Endothelial cell (in vitro differentiated cells): Measurements from ENCODE around the gene PRPSAP2. TPM values are rescaled to one million over a fixed set of nuclear protein-coding genes. Genes with fewer than 3 reads are reported as not detected.

ENCODE experiments used
- DNase-seq: peaks from one replicate; pipeline ENCODE4 v3.0.0; 2021; ENCODE audit warnings: low spot score
- H3K27ac Mint-ChIP-seq: one replicate; pipeline ENCODE4 v1.8.0; 2021; ENCODE audit warnings: mixed read lengths, inconsistent platforms; ENCODE audit not compliant: unreplicated experiment
- H3K27me3 Mint-ChIP-seq: one replicate; pipeline ENCODE4 v1.8.0; 2021; ENCODE audit warnings: mild to moderate bottlenecking, moderate library complexity, mixed read lengths, inconsistent platforms; ENCODE audit not compliant: unreplicated experiment
- H3K36me3 Mint-ChIP-seq: one replicate; pipeline ENCODE4 v1.8.0; 2021; ENCODE audit warnings: mild to moderate bottlenecking, low read depth, mixed read lengths, inconsistent platforms; ENCODE audit not compliant: unreplicated experiment
- H3K4me1 Mint-ChIP-seq: one replicate; pipeline ENCODE4 v1.8.0; 2021; ENCODE audit warnings: mild to moderate bottlenecking, mixed read lengths, inconsistent platforms; ENCODE audit not compliant: unreplicated experiment
- H3K4me3 Mint-ChIP-seq: one replicate; pipeline ENCODE4 v1.8.0; 2021; ENCODE audit warnings: mild to moderate bottlenecking, mixed read lengths, inconsistent platforms; ENCODE audit not compliant: unreplicated experiment
- H3K9me3 Mint-ChIP-seq: one replicate; pipeline ENCODE4 v1.8.0; 2021; ENCODE audit warnings: mixed read lengths, inconsistent platforms; ENCODE audit not compliant: unreplicated experiment
- CTCF ChIP-seq: fragments of 200-600 bp; sonication (generic); IDR thresholded peaks from one replicate; pipeline ENCODE4 v1.5.0; 2021; ENCODE audit warnings: antibody characterized with exemption; ENCODE audit not compliant: unreplicated experiment
- total RNA-seq: library from RNA; stranded (reverse); fragmentation: NEBNext Ultra II Directional; extraction: Animal tissue kit (Norgen Biotek cat#: 25700); gene quantifications from one replicate; pipeline ENCODE4 v1.2.1, GENCODE V29; 2021; ENCODE audit not compliant: unreplicated experiment

The PRPSAP2 gene
- total RNA-seq, 1 donor from 2014 or later: 32.4 TPM

- H3K27me3 Mint-ChIP-seq: peaks cover 4% of the 10 kb centered on the region
- H3K9me3 Mint-ChIP-seq: no peaks in the 10 kb centered on the region
- DNase-seq: no peak
- H3K36me3 Mint-ChIP-seq: no peaks in the 10 kb centered on the region
- no peak for TF ChIP-seq CTCF
- H3K4me3 Mint-ChIP-seq: no peak overlapping the region
- H3K27ac Mint-ChIP-seq: no peak overlapping the region
- H3K4me1 Mint-ChIP-seq: peaks cover 7% of the 10 kb centered on the region
Measured at GRCh38 chr17:18850679-18851078, 7.3 kb upstream of the PRPSAP2 start.

GRCh38 chr17:18851201-18851600 lies 6.7 kb upstream of the PRPSAP2 start:
- Mint-ChIP-seq H3K4me3 (no peak overlapping the region), H3K36me3 (no peaks in the 10 kb centered on the region), H3K27me3 (peaks cover 4% of the 10 kb centered on the region), H3K4me1 (peaks cover 8% of the 10 kb centered on the region), H3K27ac (no peak overlapping the region), H3K9me3 (no peaks in the 10 kb centered on the region)
- no peak for DNase-seq
- TF ChIP-seq CTCF: no peak

- no peak for TF ChIP-seq CTCF
- peaks cover 3% of the 10 kb centered on the region for H3K36me3 Mint-ChIP-seq
- peaks cover 13% of the 10 kb centered on the region for H3K4me1 Mint-ChIP-seq
- no peaks in the 10 kb centered on the region for H3K9me3 Mint-ChIP-seq
- no peak overlapping the region for H3K27ac Mint-ChIP-seq
- H3K27me3 Mint-ChIP-seq: peaks cover 4% of the 10 kb centered on the region
- H3K4me3 Mint-ChIP-seq: peak overlapping the region; percentile 85
- DNase-seq: no peak
Measured at GRCh38 chr17:18854956-18855355, 3.0 kb upstream of the PRPSAP2 start.

GRCh38 chr17:18855831-18856569 lies 1.9 kb upstream of the PRPSAP2 start:
- Mint-ChIP-seq H3K27me3 (no peaks in the 10 kb centered on the region), H3K36me3 (peaks cover 3% of the 10 kb centered on the region), H3K4me1 (peaks cover 13% of the 10 kb centered on the region), H3K27ac (peak overlapping the region; percentile 62), H3K9me3 (no peaks in the 10 kb centered on the region), H3K4me3 (peak overlapping the region; percentile 96)
- peak; percentile 81 for DNase-seq
- TF ChIP-seq CTCF: no peak

GRCh38 chr17:18856570-18856915 lies 1.4 kb upstream of the PRPSAP2 start:
- Mint-ChIP-seq H3K9me3 (no peaks in the 10 kb centered on the region), H3K4me3 (peak overlapping the region; percentile 96), H3K27me3 (no peaks in the 10 kb centered on the region), H3K36me3 (peaks cover 3% of the 10 kb centered on the region), H3K4me1 (peaks cover 15% of the 10 kb centered on the region), H3K27ac (no peak overlapping the region)
- DNase-seq: no peak
- no peak for TF ChIP-seq CTCF
